ENCODE data around the gene NGEF. TPM values are rescaled to one million over a fixed set of nuclear protein-coding genes. Genes with fewer than 3 reads are reported as not detected.

Gene NGEF
- total and polyA plus RNA-seq, 4 donors = 10.6 to 22.6 (median 10.8) TPM

DNA sequence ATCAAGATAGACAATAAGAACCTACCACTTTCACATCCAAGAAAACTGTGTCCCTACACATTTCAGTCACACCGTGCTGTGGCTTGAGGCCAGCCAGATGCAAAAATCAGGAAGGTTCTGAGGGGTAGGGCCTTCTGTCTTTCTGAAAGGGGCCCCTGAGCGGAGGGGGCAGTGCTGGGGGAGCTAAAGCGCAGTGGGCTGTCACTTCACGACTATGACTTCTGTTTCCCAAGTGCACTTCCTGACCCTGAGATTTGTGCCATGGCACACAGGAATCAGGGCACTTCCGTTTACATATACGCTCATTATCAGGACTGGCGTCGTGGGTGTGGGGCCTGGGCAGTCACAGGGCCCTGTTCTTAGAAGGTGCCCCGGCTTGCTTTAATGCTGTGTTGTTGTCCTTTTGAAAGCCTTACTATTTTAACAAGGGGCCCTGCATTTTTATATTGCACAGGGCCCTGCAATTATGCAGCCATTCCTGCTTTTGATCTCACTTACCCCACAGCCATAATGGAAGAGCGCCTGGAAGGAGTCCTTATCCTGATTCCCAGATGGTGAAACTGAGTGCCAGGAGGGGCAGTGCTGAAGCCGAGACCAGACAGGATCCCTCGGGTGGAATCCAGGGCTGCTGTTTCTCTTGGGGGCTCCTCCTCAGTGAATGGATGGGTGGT lies 620 bp downstream of the NGEF start:
- Histone ChIP-seq H3K9ac (ENCODE audit: low read depth in 1 of 2, low read length in 2 of 2) (peak overlapping the region; percentile 71 to 77), H3K9me3 (ENCODE audit: control insufficient read depth in 4 of 4, low read length in 3 of 4) (no peaks in the 10 kb centered on the region), H3K4me3 (ENCODE audit: low read depth in 1 of 3, low read length in 3 of 3) (peak overlapping the region; percentile 54 to 64 (median 63)), H3K27ac (ENCODE audit: low read depth in 1 of 2, low read length in 2 of 2) (peak overlapping the region; percentile 85 to 86), H3K36me3 (ENCODE audit: control insufficient read depth in 4 of 4, insufficient read depth in 3 of 4, low read depth in 1 of 4, low read length in 3 of 4) (no peaks in the 10 kb centered on the region), H3K27me3 (ENCODE audit: control insufficient read depth in 4 of 4, insufficient read depth in 4 of 4, low read length in 3 of 4) (no peaks in the 10 kb centered on the region), H3K4me1 (ENCODE audit: control insufficient read depth in 4 of 4, insufficient read depth in 4 of 4, low read length in 3 of 4) (peaks cover 13 to 37% (median 21%) of the 10 kb centered on the region in 4 donors)
- no peak for DNase-seq (ENCODE audit: low spot score)
- TF ChIP-seq HNF4G (IDR thresholded peaks at IDR 0.05) (no peak), RAD21 (IDR thresholded peaks at IDR 0.05) (peak in 1 of 2 donors; percentile 8), FOXA1 (IDR thresholded peaks at IDR 0.05) (peak; percentile 18), EGR1 (IDR thresholded peaks at IDR 0.05; ENCODE audit: low read depth in 2 of 2) (peak in 1 of 2 donors; percentile 75), HNF4A (conservative IDR thresholded peaks at IDR 0.05) (peak in 1 of 2 donors; percentile 41), SP1 (IDR thresholded peaks at IDR 0.05) (no peak), NR2F2 (IDR thresholded peaks at IDR 0.05) (peak; percentile 24), RXRA (IDR thresholded peaks at IDR 0.05) (peak; percentile 12 to 62), GABPA (IDR thresholded peaks at IDR 0.05 in 1 of 2, conservative IDR thresholded peaks at IDR 0.05 in 1 of 2) (peak in 1 of 2 donors; percentile 58), FOXA2 (IDR thresholded peaks at IDR 0.05) (no peak), TAF1 (conservative IDR thresholded peaks at IDR 0.05) (no peak), YY1 (IDR thresholded peaks at IDR 0.05) (no peak), JUND (IDR thresholded peaks at IDR 0.05) (no peak)
- TF ChIP-seq, protein P1, sequence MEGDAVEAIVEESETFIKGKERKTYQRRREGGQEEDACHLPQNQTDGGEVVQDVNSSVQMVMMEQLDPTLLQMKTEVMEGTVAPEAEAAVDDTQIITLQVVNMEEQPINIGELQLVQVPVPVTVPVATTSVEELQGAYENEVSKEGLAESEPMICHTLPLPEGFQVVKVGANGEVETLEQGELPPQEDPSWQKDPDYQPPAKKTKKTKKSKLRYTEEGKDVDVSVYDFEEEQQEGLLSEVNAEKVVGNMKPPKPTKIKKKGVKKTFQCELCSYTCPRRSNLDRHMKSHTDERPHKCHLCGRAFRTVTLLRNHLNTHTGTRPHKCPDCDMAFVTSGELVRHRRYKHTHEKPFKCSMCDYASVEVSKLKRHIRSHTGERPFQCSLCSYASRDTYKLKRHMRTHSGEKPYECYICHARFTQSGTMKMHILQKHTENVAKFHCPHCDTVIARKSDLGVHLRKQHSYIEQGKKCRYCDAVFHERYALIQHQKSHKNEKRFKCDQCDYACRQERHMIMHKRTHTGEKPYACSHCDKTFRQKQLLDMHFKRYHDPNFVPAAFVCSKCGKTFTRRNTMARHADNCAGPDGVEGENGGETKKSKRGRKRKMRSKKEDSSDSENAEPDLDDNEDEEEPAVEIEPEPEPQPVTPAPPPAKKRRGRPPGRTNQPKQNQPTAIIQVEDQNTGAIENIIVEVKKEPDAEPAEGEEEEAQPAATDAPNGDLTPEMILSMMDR (IDR thresholded peaks at IDR 0.05; ENCODE audit: low read depth, low read length, missing input control) = no peak
- TF ChIP-seq, protein P2, sequence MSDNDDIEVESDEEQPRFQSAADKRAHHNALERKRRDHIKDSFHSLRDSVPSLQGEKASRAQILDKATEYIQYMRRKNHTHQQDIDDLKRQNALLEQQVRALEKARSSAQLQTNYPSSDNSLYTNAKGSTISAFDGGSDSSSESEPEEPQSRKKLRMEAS (IDR thresholded peaks at IDR 0.05) = peak; percentile 93
- TF ChIP-seq, protein P3, sequence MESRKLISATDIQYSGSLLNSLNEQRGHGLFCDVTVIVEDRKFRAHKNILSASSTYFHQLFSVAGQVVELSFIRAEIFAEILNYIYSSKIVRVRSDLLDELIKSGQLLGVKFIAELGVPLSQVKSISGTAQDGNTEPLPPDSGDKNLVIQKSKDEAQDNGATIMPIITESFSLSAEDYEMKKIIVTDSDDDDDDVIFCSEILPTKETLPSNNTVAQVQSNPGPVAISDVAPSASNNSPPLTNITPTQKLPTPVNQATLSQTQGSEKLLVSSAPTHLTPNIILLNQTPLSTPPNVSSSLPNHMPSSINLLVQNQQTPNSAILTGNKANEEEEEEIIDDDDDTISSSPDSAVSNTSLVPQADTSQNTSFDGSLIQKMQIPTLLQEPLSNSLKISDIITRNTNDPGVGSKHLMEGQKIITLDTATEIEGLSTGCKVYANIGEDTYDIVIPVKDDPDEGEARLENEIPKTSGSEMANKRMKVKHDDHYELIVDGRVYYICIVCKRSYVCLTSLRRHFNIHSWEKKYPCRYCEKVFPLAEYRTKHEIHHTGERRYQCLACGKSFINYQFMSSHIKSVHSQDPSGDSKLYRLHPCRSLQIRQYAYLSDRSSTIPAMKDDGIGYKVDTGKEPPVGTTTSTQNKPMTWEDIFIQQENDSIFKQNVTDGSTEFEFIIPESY (IDR thresholded peaks at IDR 0.05) = peak; percentile 13
- TF ChIP-seq, protein P4, sequence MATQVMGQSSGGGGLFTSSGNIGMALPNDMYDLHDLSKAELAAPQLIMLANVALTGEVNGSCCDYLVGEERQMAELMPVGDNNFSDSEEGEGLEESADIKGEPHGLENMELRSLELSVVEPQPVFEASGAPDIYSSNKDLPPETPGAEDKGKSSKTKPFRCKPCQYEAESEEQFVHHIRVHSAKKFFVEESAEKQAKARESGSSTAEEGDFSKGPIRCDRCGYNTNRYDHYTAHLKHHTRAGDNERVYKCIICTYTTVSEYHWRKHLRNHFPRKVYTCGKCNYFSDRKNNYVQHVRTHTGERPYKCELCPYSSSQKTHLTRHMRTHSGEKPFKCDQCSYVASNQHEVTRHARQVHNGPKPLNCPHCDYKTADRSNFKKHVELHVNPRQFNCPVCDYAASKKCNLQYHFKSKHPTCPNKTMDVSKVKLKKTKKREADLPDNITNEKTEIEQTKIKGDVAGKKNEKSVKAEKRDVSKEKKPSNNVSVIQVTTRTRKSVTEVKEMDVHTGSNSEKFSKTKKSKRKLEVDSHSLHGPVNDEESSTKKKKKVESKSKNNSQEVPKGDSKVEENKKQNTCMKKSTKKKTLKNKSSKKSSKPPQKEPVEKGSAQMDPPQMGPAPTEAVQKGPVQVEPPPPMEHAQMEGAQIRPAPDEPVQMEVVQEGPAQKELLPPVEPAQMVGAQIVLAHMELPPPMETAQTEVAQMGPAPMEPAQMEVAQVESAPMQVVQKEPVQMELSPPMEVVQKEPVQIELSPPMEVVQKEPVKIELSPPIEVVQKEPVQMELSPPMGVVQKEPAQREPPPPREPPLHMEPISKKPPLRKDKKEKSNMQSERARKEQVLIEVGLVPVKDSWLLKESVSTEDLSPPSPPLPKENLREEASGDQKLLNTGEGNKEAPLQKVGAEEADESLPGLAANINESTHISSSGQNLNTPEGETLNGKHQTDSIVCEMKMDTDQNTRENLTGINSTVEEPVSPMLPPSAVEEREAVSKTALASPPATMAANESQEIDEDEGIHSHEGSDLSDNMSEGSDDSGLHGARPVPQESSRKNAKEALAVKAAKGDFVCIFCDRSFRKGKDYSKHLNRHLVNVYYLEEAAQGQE (IDR thresholded peaks at IDR 0.05) = no peak
- TF ChIP-seq, protein P5, sequence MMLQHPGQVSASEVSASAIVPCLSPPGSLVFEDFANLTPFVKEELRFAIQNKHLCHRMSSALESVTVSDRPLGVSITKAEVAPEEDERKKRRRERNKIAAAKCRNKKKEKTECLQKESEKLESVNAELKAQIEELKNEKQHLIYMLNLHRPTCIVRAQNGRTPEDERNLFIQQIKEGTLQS (IDR thresholded peaks at IDR 0.05) = no peak
- WGBS = 14% methylated on average over 12 of the region's 12 CpGs
